ENCODE data around the gene MED9.

- no peak for TF ChIP-seq CTCF (conservative IDR thresholded peaks at IDR 0.05; ENCODE audit: low read depth, low read length)
- TF ChIP-seq EZH2 (IDR thresholded peaks at IDR 0.05; ENCODE audit: borderline replicate concordance, low read depth, low read length, poor library complexity, severe bottlenecking): no peak
Measured at GRCh38 chr17:17467016-17467415, 9.8 kb upstream of the MED9 start.
